ENCODE data around the gene CAND2. TPM values are rescaled to one million over a fixed set of nuclear protein-coding genes. Genes with fewer than 3 reads are reported as not detected.
"Not testable (repeated sequence)": the region's sequence is repeated elsewhere in the genome, so short reads cannot be mapped to it uniquely, and the experiment has no call there.

CAND2 gene
- total RNA-seq, 1 donor from 2014 or later, result 2.6 TPM

GRCh38 chr3:12780751-12781150, 15.7 kb upstream of the CAND2 start:
- Histone ChIP-seq H3K4me3 (ENCODE audit: low read depth, low read length) (no peak overlapping the region), H3K36me3 (ENCODE audit: control insufficient read depth, insufficient read depth, low read length) (no peaks in the 10 kb centered on the region), H3K27me3 (ENCODE audit: control insufficient read depth, insufficient read depth, low read length) (no peaks in the 10 kb centered on the region)
- TF ChIP-seq CTCF (IDR thresholded peaks at IDR 0.05; ENCODE audit: insufficient read depth, low read length, poor library complexity, severe bottlenecking), result no peak
- no peak for DNase-seq (ENCODE audit: low read depth)

GRCh38 chr3:12782172-12782815, 14.2 kb upstream of the CAND2 start:
- Histone ChIP-seq H3K27me3 (ENCODE audit: control insufficient read depth, insufficient read depth, low read length) (no peaks in the 10 kb centered on the region), H3K36me3 (ENCODE audit: control insufficient read depth, insufficient read depth, low read length) (no peaks in the 10 kb centered on the region), H3K4me3 (ENCODE audit: low read depth, low read length) (no peak overlapping the region)
- no peak for DNase-seq (ENCODE audit: low read depth)
- TF ChIP-seq CTCF (IDR thresholded peaks at IDR 0.05; ENCODE audit: insufficient read depth, low read length, poor library complexity, severe bottlenecking), result no peak

GRCh38 chr3:12785096-12785495, 11.4 kb upstream of the CAND2 start:
- no peak for DNase-seq (ENCODE audit: low read depth)
- Histone ChIP-seq H3K27me3 (ENCODE audit: control insufficient read depth, insufficient read depth, low read length) (no peaks in the 10 kb centered on the region), H3K4me3 (ENCODE audit: low read depth, low read length) (no peak overlapping the region), H3K36me3 (ENCODE audit: control insufficient read depth, insufficient read depth, low read length) (no peaks in the 10 kb centered on the region)
- no peak for TF ChIP-seq CTCF (IDR thresholded peaks at IDR 0.05; ENCODE audit: insufficient read depth, low read length, poor library complexity, severe bottlenecking)

GRCh38 chr3:12787346-12787745, 9.1 kb upstream of the CAND2 start:
- not testable (repeated sequence) for H3K36me3 ChIP-seq (ENCODE audit: control insufficient read depth, insufficient read depth, low read length)

GRCh38 chr3:12787967-12788690, 8.4 kb upstream of the CAND2 start:
- not testable (repeated sequence) for H3K27me3 ChIP-seq (ENCODE audit: control insufficient read depth, insufficient read depth, low read length); H3K36me3 ChIP-seq (ENCODE audit: control insufficient read depth, insufficient read depth, low read length); DNase-seq (ENCODE audit: low read depth); H3K4me3 ChIP-seq (ENCODE audit: low read depth, low read length)

More at GRCh38 chr3:12787346-12787745, 9.1 kb upstream of the CAND2 start:
- DNase-seq (ENCODE audit: low read depth); H3K4me3 ChIP-seq (ENCODE audit: low read depth, low read length); H3K27me3 ChIP-seq (ENCODE audit: control insufficient read depth, insufficient read depth, low read length): not testable (repeated sequence)
- peak; percentile 32 for TF ChIP-seq CTCF (IDR thresholded peaks at IDR 0.05; ENCODE audit: insufficient read depth, low read length, poor library complexity, severe bottlenecking)

- no peak for TF ChIP-seq CTCF (IDR thresholded peaks at IDR 0.05; ENCODE audit: insufficient read depth, low read length, poor library complexity, severe bottlenecking)
- H3K27me3 ChIP-seq (ENCODE audit: control insufficient read depth, insufficient read depth, low read length), result no peaks in the 10 kb centered on the region
- no peak for DNase-seq (ENCODE audit: low read depth)
- H3K36me3 ChIP-seq (ENCODE audit: control insufficient read depth, insufficient read depth, low read length), result no peaks in the 10 kb centered on the region
- H3K4me3 ChIP-seq (ENCODE audit: low read depth, low read length), result no peak overlapping the region
Observed at GRCh38 chr3:12791430-12791829, 5.0 kb upstream of the CAND2 start.
